NCI-H345 treated with DMSO at 0.1 percent for 48 hours (cell line): ENCODE results near the gene ADAM22.

Source experiments
- DNase-seq: peaks from one replicate; lab custom pipeline; 2025; ENCODE audit not compliant: unreplicated experiment; lab: John Stamatoyannopoulos, UW

Gene ADAM22

DNA sequence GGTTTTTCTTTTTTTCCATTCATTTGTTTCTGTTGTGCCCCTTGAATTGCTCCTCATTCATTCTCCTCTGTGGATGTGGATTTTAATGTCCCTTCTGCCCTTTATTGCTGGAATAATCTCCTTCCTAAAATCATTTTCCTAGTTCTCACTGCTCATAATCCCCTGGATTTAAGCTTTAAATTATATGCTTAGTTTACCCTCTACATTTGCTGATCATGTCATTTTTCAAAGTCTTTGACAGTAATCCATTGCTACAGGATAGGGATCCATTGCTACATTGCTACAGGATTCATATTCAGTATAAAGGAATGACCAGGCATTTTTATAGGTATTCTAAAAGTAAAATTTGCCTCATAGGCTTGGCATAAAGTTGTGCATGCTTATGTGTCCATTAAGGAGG is 14.3 kb downstream of the ADAM22 start:
- no peak for DNase-seq

DNA sequence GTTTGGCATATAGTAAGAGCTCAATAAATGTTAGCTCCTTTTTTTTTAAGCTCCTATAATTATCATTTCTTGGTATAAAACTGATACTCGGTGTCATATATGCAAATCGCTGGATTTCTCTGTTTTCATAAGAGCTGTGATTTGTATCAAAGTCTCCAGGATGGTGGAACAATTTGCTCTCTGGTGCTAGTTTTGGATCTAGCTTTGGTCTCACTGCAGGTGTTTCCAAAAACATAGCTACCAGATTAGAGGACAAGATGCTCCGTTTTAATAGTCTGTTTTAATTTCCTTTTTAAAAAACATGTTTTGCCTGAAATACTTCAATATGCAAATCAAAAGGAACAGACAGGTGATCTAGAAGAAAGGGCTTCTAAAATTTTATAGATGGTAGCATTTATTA is 25.3 kb downstream of the ADAM22 start:
- no peak for DNase-seq

DNA sequence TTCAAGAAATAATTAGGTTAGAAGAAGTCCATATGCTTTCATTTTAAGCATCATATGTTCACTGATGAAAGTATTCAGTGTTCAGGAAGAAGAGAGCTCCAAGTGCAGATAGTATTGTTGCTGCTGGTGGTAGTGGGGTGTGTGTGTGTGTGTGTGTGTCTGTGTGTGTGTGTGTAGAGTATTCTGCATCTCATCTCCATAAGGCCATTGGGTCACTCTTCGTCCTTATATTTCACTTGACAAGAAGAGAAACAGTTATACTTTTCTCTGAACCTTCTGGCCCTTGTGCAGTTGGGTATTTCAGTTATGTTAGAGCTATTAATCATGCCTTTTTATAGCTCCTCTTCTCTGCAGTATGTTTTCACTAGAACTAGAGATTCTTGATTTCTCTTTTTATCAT is 26.2 kb downstream of the ADAM22 start:
- no peak for DNase-seq

DNA sequence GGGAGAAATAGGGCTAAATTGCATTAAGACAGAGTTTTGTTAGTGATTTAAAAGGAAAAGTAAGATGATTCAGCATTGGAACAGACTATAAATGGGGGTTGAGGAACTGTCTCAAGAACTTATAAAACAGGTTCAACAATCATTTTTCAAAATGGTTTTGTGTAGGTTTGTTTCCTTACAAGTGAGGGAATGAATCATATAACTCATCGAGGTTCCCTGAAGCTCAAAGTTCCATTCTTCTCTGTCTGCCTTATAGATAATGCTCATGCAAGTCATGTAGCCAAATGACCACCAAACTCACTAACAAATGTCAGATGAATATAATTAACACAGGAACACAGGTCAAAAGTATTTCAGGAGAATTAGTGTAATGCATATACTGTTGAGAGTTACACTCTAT is 27.7 kb downstream of the ADAM22 start:
- no peak for DNase-seq

DNA sequence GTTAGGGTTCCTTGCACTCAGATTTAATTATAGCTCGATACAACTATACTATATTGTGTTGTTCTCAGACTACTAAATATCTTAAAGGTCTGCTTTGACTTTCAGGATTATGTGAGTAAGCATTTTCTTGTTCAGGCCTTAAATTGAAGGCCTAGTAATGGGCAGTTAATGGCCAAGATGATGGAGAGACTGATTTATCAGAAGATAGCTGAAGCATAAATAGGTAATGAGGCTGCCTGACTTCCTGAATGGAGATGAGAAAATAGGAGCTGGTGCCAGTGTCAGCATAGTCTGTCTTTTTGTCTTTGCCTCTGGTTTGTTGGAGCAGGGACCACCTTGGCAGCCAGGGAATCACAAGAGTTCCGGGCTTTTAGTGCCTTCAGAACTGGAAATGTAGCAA is 32.2 kb downstream of the ADAM22 start:
- DNase-seq, result no peak

DNA sequence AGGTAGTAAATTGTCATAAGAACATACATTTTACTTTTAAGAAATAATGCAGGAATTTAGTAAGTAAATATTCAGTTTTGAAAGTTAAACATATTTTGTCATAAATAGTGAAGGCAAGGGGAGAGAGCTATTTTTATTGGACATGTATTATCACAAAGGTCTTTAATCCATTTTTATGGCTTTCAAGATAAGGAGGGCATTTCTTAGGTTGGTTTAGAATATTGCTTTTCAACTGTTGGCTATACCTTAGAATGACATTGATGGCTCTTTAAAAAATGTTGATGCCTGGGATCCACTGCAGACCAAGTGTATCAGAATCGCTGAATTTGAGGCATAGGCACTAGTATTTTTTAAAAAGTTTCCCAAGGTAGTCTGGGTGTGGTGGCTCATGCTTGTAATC is 34.0 kb downstream of the ADAM22 start:
- no peak for DNase-seq

DNA sequence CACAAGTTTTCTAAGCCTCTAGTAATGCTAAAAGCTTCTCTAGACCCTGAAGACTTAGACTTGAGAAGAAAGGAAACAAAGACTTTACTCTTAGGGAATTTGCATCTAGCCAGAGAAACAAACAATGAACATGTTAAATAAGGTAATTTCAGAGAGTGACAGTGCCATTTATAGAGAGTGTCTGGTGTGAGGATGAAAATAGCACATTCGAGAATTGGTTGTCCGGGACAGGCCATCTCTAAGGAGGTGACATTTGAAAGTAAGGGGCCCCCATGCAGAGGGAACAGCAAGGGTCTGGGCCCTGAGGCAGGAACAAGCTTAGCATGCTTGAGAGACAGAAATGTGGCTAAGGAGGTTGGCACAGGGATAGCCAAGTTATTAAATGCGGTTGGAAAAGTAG is 48.1 kb downstream of the ADAM22 start:
- no peak for DNase-seq

DNA sequence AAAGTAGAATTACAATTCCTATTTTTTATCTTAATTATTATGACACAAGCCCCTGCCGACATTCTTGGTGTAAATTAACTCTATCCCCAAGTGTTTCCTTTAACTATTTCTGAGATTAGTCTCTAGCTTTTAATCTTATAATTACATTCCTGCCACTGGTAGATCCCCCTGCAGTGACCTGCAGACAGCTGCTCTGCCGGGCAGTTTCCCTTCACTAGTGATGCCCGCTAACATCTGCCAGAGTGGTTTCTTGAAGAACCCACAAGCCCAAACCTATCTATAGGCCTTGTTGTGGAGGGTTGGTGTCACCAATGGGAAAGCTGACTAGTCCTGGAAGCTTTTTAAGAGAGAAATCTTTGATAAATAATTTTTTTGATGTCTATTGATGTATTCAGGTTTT is 50.0 kb downstream of the ADAM22 start:
- DNase-seq, result no peak

DNA sequence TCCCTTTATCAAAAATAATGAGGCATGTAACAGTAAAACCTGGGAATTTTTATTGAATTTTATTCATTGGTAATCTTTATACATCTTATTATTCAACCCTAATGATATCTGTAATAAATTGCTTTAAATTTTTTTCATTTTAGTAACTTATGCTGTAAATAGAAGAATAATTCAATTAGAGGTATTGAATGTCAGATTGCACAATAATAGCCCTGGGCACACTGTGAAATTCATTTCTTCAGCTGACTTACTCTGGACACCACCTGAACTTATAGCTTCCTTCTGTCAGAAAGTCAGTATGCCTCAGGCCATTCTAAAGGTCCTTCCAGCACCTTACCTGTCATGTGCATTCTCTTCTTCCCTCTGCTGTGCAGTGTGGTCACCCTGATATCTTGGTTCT is 59.2 kb downstream of the ADAM22 start:
- no peak for DNase-seq

DNA sequence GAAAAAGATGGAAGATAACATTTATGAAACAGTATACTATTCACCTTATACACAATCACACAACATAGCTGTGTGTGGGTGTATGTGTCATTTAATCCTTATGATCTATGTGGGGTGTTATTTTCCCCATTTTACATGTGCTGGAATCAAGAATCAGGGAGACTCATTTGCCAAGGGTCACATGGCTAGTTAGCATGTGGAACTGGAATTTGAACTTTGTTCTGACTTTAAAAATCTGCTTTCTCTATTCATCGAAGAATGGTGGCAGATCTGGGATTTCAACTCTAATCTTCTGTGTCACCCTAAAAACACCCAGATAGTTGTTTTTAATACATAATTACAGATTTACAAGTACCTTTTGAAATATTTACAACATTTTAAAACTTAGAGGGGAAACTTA is 65.2 kb downstream of the ADAM22 start:
- DNase-seq, result no peak

DNA sequence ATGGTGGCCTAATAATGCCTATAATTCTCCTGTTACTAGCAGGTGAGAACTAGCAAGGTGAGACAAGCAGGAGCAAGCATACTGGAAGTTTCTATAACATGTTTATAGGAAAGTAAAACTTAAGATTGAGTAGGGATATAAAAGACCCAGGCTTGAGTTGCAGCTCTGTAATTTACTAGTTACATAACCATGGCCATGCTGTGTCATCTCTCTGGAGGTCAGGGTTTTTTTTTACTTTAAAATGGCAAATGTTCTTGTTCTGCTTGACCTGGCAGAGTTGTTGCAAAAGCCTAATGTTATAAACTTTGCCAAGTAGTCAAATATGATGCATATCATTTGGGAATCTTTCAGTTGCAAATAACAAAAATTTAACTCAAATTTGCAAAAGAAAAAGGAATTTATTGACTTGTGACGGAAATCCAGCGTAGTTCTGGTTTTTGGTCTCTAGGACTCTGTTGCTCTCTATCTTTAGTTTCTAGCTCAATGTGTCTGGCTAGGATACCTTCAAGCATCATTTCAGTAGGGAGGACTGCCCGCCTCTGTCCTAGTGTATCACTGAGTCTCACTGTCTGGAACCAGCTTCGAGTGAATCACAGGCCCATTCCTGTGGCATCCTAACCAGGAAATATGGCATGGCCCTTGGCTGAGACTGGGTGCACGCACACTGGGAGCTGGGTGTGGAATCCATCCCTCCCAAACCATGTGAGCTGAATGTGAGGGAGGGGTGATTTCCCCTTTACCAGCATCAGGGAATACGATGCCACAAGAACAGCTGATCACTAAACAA is 67.9 kb downstream of the ADAM22 start:
- no peak for DNase-seq

DNA sequence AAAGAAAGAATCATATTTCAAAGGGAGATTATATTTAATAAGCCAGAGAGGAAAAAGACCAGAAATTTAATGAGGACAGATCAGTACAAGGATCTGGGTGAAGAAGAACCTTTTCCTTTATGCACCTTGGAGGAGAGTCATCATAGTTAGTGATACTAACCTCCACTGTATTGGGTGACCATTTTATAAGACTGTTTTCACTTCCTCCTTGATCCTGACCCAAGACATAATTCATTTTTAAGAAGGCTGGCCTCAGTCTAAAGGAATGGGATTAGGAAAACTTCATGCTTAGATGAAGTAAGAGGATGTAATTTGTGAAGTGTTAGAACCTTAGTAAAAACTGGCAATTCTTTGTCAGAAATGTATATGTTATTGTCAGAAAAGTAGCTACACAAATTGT is 68.6 kb downstream of the ADAM22 start:
- no peak for DNase-seq

DNA sequence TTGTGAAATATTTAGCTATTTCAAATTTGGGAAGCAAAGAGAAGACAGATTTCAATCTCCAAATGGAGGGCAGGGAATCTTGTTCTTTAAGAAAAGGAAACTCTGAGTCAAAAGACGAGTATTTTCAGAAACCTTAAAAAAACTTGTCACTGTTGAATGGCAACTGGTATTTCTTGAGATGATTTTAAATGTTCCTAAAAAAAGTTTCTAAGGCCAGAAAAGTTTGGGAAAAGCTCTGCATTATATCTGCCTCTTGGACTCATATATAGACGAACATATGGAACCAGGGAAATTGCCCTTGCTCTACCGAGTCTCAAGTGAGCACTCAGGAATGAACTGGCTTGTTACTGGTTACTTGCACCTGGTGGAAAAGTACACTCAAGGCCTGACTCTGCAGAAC is 69.5 kb downstream of the ADAM22 start:
- DNase-seq, result no peak

DNA sequence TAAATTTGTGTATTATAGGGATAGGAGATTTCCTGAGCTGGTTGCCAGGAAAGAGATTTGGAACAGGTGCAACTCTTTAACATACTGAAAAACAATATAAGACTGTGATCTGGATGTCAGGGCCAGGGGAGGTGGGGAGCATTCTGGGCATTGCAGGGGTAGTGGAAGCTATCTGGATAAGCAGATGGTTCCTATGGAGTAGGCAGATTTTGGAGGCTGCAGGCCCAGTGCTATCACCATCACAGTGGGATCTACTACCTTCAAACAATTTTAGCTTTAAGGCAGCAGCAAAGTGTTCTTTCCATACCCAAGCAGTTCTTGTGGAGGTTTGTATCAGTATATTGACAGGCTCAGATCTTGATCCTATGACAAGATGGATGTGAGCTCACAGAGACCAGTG is 71.1 kb downstream of the ADAM22 start:
- DNase-seq, result no peak

DNA sequence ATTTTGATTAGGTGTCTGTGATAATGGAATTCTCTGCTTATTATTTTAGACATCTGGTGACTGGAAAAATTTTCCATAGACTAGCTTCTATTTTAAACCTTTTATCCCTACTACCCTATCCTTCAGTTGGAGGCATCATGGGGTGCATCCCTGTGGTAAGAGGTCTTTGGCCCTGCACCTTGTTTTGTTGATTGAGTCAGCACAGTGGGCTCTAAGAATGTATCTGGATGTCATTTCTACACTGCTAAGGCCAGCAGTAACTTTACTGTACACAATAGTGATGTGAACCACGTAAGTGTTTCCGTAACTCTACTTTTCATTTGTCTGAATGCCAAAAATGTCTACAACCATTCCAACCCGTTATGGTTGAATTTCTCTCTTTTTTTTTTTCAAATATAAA is 75.6 kb downstream of the ADAM22 start:
- no peak for DNase-seq

DNA sequence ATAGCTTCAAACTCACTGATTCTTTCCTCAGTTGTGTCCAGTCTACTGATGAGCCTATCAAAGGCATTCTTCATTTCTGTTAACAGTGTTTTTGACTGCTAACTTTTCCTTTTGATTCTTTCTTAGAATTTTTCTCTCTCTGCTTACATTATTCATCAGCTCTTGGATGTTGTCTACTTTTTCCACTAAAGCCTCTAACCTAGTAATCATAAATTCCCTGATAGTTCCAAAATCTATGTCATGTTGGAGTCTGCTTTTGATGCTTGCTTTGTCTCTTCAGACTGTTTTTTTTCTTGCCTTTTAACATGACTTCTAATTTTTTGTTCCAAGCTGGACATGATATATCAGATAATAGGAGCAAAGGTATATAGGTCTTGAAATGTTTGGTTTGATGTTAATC is 78.0 kb downstream of the ADAM22 start:
- no peak for DNase-seq

DNA sequence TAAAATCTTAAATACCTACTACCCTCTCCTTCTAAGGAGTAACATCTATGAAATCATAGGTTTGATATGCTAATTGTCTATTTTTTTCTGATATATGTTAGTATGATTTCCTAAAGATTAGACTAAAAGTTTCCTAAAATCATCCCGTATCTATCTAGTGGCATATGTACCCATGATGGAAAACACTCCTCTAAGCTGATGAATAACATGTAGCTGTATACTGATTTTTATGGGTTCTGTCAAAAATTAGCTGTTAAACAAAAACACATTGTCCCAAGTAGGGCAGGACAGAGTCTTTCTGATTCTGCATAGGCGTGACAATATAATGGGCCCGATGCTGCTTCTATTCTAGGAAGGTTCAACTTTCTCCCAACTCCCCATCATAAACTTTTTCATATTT is 79.9 kb downstream of the ADAM22 start:
- DNase-seq, result no peak

DNA sequence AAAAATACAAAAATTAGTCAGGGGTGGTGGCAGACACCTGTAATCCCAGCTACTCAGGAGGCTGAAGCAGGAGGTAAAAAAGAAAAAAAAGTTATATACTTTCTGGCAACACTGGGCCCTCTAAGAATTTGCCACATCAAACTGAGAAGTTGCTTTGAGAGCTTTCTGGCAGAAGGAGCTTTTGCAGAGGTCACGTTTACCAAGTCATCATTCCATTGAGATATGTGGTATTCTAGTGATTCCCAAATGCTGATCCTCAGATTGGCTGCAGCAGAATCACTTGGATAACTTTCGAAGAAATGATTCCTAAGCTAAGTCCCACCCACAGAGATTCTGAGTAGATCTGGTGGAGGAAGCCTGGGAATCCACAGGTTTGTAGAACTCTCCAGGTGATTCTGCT is 80.5 kb downstream of the ADAM22 start:
- no peak for DNase-seq

DNA sequence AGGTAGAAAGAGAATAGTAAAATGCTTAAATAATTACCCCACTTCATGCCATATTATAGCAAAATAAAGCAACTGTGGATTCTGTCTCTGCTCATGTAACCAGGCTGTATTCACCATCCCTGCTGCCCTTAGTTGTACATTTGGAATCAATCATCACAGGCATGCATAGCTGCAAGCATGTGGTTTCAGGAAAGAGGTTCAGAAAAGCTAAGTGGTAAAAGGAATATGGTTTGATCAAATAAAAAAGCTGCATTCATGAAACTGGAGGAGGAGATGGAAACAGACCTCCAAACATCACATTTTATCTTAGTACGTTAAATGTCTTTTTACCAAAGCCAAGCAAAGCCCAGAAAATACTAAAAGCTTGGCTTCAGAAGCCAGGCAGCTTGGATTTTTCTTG is 81.3 kb downstream of the ADAM22 start:
- no peak for DNase-seq

DNA sequence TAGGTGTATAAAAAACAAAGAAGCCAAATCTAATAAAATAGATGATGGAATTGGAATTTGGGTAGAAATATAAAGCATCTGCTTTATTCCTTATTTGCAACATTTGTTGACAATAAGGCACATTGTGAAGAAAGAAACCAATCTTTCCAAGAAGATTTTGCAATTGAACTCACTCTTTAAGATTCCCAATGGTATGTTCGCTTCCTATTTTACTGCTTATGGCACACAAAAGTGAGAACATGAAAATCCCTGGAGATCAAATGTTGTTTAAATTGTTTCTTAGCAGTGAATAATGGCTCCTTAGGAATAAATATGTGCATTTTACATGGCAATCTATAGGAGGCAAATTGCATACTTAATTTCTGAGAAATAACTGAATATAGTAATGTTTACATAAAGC is 84.5 kb downstream of the ADAM22 start:
- no peak for DNase-seq

DNA sequence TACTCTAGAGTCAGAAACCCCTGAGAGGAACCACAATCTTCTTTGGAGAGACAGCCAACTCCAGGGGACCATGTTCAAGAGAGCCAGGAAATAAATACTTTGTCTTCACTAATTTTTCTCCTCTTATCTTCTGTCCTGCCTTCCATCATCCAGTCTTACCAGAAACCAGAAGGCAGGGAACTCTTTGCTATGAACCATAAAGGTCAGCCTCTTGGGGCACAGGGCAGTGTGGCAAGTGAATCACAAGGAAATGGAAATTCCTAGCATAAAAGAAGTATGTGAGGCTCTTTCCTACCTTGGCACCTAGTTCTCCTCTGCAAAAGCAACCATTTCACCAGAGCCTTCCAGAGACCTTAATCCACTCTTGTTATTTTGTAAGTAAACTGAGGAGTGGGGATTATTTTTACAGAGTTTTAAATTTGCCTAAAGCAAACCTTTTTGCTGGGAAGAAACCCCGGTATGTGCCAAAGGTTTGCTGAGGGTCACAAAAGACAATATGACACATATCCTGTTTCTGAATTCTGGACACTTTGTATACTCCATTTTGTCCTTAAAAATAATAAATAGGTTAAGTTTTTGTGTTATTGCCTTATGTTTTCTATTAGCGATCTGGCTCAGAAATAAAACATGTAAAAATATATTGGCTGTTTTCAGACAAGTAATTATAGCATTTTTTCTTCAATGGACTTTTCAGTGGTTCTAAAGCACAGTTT is 87.1 kb downstream of the ADAM22 start:
- no peak for DNase-seq

DNA sequence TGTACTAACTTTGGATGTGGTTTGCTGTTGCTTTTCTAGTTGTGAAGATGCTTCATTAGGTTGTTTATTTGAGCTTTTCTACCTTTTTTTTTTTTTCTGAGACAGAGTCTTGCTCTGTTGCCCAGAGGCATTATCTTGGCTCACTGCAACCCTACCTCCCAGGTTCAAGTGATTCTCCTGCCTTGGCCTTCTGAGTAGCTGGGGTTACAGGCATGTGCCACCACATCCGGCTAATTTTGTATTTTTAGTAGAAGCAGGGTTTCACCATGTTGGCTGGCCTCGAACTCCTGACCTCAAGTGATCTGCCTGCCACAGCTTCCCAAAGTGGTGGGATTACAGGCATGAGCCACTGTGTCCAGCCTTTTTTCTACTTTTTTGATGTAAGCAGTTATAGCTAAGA is 93.7 kb downstream of the ADAM22 start:
- DNase-seq, result no peak
